Thyroid gland (tissue), 4 donors: ENCODE results near the gene TRAM2. TPM values are rescaled to one million over a fixed set of nuclear protein-coding genes. Genes with fewer than 3 reads are reported as not detected.

Experiments used
- DNase-seq, 2 donors: peaks; one replicate each; pipeline ENCODE4 v3.0.0-alpha.2; 2019
- H3K27ac ChIP-seq, 3 donors: fragments of 200-600 bp; sonication (generic); 1 replicate in 2 of 3; 2 replicates in 1 of 3; pipeline ENCODE4 v1.5.1; 2016 to 2019; ENCODE audit warnings: mild to moderate bottlenecking in 1 of 3, moderate library complexity in 1 of 3
- H3K27me3 ChIP-seq: fragments of 200-600 bp; sonication (generic); one replicate; pipeline ENCODE4 v1.5.1; 2019
- H3K36me3 ChIP-seq, 2 donors: fragments of 200-600 bp; sonication (generic); one replicate each; pipeline ENCODE4 v1.5.1; 2016 to 2019
- H3K4me1 ChIP-seq, 2 donors: fragments of 200-600 bp; sonication (generic); one replicate each; pipeline ENCODE4 v1.5.1; 2017 to 2019
- H3K4me3 ChIP-seq, 3 donors: fragments of 200-600 bp; sonication (generic); replicated peaks in 1 of 3; 1 replicate in 2 of 3; 2 replicates in 1 of 3; pipeline ENCODE4 v1.5.1; 2016; ENCODE audit warnings: mild to moderate bottlenecking in 1 of 3
- H3K9me3 ChIP-seq: fragments of 200-600 bp; sonication (generic); one replicate; pipeline ENCODE4 v1.5.1; 2017
- POLR2A ChIP-seq, 2 donors: fragments of 450-650 bp; IDR thresholded peaks; one replicate each; pipeline ENCODE4 v1.6.1; 2017; ENCODE audit warnings: antibody characterized with exemption in 2 of 2, mild to moderate bottlenecking in 2 of 2, moderate library complexity in 1 of 2
- WGBS, 2 donors: methylation state at CpG; one replicate each; pipeline ENCODE4 v1.1.5; 2017; 5-methylcytosine and 5-hydroxymethylcytosine counted together
- intact Hi-C: fragments of 100-400 bp; cut with DNase I; formaldehyde crosslinking; loops from one replicate; pipeline ENCODE4 v1.15.1; 2023
- total RNA-seq, 4 donors: library from RNA; depleted of rRNA; stranded (reverse); fragments of >200 nt; gene quantifications; one replicate each; pipeline ENCODE4 v1.2.3, GENCODE V29; 2016
- TF ChIP-seq, protein P1 (sequence below), 6 experiments: fragments of 200-600 bp in 3 of 6; fragments of 450-650 bp in 3 of 6; sonication (generic) in 3 of 6; IDR thresholded peaks; one replicate each; pipeline ENCODE4 v1.5.1; 2016 to 2019; ENCODE audit warnings: antibody characterized with exemption in 6 of 6, mild to moderate bottlenecking in 2 of 6, inconsistent platforms in 1 of 6, moderate library complexity in 1 of 6

TRAM2 gene
- total RNA-seq, 4 donors from 2014 or later = 16.5 to 21.8 (median 19.7) TPM

DNA sequence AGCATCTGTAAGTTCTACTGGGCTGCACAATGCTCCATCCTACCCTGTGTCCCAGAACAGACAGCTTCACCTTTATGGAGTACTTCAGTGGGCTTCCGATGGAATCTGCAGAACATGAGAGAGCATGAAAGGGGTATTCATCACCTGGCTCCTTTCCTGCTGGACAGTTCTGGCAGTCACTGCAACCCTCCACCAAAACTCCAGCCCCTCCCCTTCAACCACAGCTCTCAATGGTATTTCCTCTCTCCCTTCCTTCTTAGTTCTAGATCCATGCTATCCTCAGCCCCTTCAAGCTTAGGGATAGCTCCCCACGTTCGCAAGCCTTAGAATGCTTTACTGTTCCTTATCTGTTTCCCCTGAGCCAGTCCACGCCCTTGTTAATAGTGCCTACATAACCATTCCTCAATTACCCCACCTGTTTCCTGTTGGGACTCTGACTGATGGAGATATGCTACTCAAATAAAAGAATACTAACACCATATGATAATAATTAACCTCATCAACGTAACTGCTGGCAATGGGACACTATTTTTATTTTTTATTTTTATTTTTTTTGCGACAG is 26.8 kb downstream of the TRAM2 start:
- Histone ChIP-seq H3K27ac (no peak overlapping the region), H3K36me3 (no peaks in the 10 kb centered on the region), H3K27me3 (no peaks in the 10 kb centered on the region), H3K4me3 (no peak overlapping the region), H3K9me3 (no peaks in the 10 kb centered on the region), H3K4me1 (peaks cover 39 to 60% of the 10 kb centered on the region in 2 donors)
- 81 to 86% methylated on average over 6 of the region's 6 CpGs for WGBS, 2 donors
- intact Hi-C loops = no loop called here
- no peak for TF ChIP-seq POLR2A (IDR thresholded peaks at IDR 0.05)
- TF ChIP-seq, protein P1, sequence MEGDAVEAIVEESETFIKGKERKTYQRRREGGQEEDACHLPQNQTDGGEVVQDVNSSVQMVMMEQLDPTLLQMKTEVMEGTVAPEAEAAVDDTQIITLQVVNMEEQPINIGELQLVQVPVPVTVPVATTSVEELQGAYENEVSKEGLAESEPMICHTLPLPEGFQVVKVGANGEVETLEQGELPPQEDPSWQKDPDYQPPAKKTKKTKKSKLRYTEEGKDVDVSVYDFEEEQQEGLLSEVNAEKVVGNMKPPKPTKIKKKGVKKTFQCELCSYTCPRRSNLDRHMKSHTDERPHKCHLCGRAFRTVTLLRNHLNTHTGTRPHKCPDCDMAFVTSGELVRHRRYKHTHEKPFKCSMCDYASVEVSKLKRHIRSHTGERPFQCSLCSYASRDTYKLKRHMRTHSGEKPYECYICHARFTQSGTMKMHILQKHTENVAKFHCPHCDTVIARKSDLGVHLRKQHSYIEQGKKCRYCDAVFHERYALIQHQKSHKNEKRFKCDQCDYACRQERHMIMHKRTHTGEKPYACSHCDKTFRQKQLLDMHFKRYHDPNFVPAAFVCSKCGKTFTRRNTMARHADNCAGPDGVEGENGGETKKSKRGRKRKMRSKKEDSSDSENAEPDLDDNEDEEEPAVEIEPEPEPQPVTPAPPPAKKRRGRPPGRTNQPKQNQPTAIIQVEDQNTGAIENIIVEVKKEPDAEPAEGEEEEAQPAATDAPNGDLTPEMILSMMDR (IDR thresholded peaks at IDR 0.05) = no peak
- no peak for DNase-seq

DNA sequence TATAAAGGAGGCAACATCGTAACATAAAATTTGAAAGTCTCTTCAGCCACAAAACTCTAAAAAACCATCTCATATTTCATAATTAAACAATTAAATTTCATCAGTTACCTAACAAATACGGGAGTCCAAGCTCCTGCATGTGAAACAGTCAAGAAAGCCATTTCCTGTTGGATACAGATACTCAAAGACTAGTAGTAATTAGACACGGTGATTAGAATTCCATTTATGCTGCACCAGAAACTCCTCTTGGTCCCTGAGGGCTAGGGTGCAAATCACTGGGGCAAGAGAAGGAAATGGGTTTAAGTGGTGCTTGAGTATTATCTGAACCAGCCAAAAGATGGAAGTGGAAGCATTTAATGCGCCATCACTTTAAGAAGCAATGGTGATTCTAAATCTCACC is 27.4 kb downstream of the TRAM2 start:
- intact Hi-C loops = no loop called here
- no peak for DNase-seq
- 79 to 88% methylated on average over 4 of the region's 4 CpGs for WGBS, 2 donors
- H3K9me3 ChIP-seq = no peaks in the 10 kb centered on the region
- H3K4me3 ChIP-seq = no peak overlapping the region
- H3K4me1 ChIP-seq = peaks cover 39 to 60% of the 10 kb centered on the region in 2 donors
- TF ChIP-seq POLR2A (IDR thresholded peaks at IDR 0.05) = no peak
- TF ChIP-seq, protein P1 (IDR thresholded peaks at IDR 0.05) = no peak
- H3K36me3 ChIP-seq = no peaks in the 10 kb centered on the region
- H3K27me3 ChIP-seq = no peaks in the 10 kb centered on the region
- no peak overlapping the region for H3K27ac ChIP-seq

DNA sequence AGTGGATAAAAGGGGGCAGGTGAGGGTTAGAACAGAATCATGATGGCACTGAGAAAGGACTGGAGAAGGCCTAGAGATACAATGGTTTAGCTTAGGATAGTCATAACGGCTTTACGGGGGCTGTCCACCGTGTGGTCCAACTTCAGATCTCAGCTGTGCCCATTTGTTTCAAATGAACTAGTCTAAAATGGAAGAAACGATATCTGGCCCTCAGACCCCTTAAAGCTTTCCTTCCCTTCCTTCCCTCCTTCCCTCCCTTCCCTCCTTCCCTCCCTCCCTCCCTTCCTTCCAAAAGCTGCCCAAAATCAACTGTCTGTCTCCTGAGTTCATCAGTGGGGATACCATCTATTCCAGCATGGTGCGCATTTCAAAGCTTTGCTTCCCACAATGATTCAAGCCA is 27.9 kb downstream of the TRAM2 start:
- no peak overlapping the region for H3K27ac ChIP-seq
- TF ChIP-seq POLR2A (IDR thresholded peaks at IDR 0.05) = no peak
- TF ChIP-seq, protein P1 (IDR thresholded peaks at IDR 0.05) = no peak
- no peak for DNase-seq
- peaks cover 39 to 60% of the 10 kb centered on the region in 2 donors for H3K4me1 ChIP-seq
- H3K9me3 ChIP-seq = no peaks in the 10 kb centered on the region
- no peak overlapping the region for H3K4me3 ChIP-seq
- 94 to 97% methylated on average over 5 of the region's 5 CpGs for WGBS, 2 donors
- no peaks in the 10 kb centered on the region for H3K27me3 ChIP-seq
- intact Hi-C loops = no loop called here
- no peaks in the 10 kb centered on the region for H3K36me3 ChIP-seq

DNA sequence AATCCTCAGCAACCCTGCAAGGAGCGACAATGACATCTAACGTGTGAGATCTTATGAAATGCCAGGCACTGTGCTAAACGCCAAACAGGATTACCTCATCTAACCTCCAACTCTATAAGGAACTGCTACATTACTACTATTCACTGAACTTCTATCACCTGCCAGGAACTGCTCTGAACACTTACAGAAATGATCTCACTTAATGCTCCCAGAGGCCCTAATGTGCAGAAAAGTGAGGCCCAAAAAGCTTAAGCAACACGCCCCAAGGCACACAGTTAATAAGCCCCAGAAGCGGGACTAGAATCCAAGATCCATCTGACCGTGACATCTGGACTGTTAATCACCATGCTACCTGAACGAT is 28.5 kb downstream of the TRAM2 start:
- H3K36me3 ChIP-seq = no peaks in the 10 kb centered on the region
- H3K27ac ChIP-seq = no peak overlapping the region
- H3K4me1 ChIP-seq = peaks cover 43 to 53% of the 10 kb centered on the region in 2 donors
- no peaks in the 10 kb centered on the region for H3K9me3 ChIP-seq
- no peaks in the 10 kb centered on the region for H3K27me3 ChIP-seq
- intact Hi-C loops = no loop called here
- TF ChIP-seq, protein P1 (IDR thresholded peaks at IDR 0.05) = no peak
- TF ChIP-seq POLR2A (IDR thresholded peaks at IDR 0.05) = no peak
- 95 to 98% methylated on average over 7 of the region's 7 CpGs for WGBS, 2 donors
- no peak overlapping the region for H3K4me3 ChIP-seq
- DNase-seq = no peak

DNA sequence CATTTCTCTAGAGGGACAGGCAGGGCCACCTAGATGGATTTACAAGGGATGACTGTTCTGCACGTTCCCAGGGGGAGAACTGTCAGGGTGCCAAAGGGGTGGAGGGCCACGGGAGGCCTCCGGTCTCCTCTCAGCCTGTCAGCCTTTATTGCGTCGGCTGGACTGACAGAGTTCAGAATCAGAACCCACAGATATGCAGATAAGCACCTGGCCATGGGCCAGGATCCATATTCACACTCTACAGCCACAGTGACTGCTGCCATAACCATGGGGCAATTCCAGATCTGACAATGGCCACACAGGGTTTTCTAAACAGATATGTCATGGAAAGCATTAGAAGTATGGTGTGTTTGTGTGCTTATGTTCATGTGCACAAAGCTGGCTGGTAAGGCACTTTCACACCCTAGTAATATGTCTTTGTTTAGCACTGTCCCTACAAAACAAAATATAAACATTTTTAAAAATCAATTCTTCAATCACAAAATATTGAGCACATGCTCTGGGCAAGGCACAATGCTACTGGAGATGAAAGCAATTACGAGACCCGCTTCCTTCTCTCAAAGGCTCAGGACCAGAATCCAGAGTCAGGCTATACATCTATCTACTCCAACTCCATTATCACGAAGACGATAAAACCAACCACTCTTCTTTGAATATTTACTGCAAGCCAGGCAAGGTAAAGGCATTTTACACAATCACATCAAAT is 29.1 kb downstream of the TRAM2 start:
- TF ChIP-seq, protein P1 (IDR thresholded peaks at IDR 0.05) = no peak
- TF ChIP-seq POLR2A (IDR thresholded peaks at IDR 0.05) = no peak
- Histone ChIP-seq H3K4me1 (peaks cover 40 to 49% of the 10 kb centered on the region in 2 donors), H3K9me3 (no peaks in the 10 kb centered on the region), H3K27me3 (no peaks in the 10 kb centered on the region), H3K27ac (no peak overlapping the region), H3K36me3 (no peaks in the 10 kb centered on the region), H3K4me3 (no peak overlapping the region)
- DNase-seq = no peak
- intact Hi-C loops = no loop called here
- WGBS, 2 donors = 73 to 83% methylated on average over 9 of the region's 9 CpGs
